GM12878 (cell line): ENCODE measurements around the gene IL20RA. TPM values are rescaled to one million over a fixed set of nuclear protein-coding genes. Genes with fewer than 3 reads are reported as not detected.

Experiments used
- ATAC-seq: fragments of 200-7000 bp; cut with Tn5 transposase; 3 replicates; pipeline ENCODE4 v1.9.1; 2020; ENCODE audit warnings: mild to moderate bottlenecking, moderate library complexity
- BruUV-seq: library from RNA; stranded (reverse); fragments of 400-500 nt; replicated peaks from 2 replicates; lab custom pipeline; 2021; lab: Mats Ljungman, UMichigan
- CTCF ChIA-PET: fragments of 300-600 bp; sonication (Branson Sonifier 250); formaldehyde crosslinking; extraction: SDS; loops from one replicate; lab custom pipeline; 2021; ENCODE audit warnings: inconsistent platforms; lab: Yijun Ruan, JAX
- POLR2A ChIA-PET: fragments of 350-600 bp; formaldehyde crosslinking; extraction: SDS; loops from one replicate; lab custom pipeline; 2021; ENCODE audit warnings: inconsistent platforms; lab: Charles Lee
- RAD21 ChIA-PET: fragments of 300-600 bp; sonication (Branson Sonifier 250); formaldehyde crosslinking; loops from one replicate; lab custom pipeline; 2023; ENCODE audit warnings: antibody characterized with exemption; ENCODE audit not compliant: unreplicated experiment; lab: Charles Lee
- SMC1A ChIA-PET: fragments of 300-600 bp; sonication (Branson Sonifier 250); formaldehyde crosslinking; loops from one replicate; lab custom pipeline; 2023; ENCODE audit not compliant: unreplicated experiment, uncharacterized antibody; lab: Charles Lee
- DNase-seq: peaks from one replicate; pipeline ENCODE4 v3.0.0-alpha.2; 2011; ENCODE audit warnings: low read depth, low spot score
- FAIRE-seq: peaks from 3 replicates; lab custom pipeline; 2011; peaks lifted over from hg19 to GRCh38; lab: Jason Lieb, UNC
- H2AFZ ChIP-seq: 2 replicates; pipeline ENCODE4 v1.6.0; 2011; ENCODE audit warnings: low read depth, low read length, control low read depth; ENCODE audit not compliant: control insufficient read depth
- H3K27ac ChIP-seq: 2 replicates; pipeline ENCODE4 v1.5.1; 2011; ENCODE audit warnings: control low read depth; ENCODE audit not compliant: control insufficient read depth, insufficient read depth
- H3K27me3 ChIP-seq, 2 experiments: replicated peaks in 1 of 2; 2 replicates each; pipeline versions ENCODE4 v1.6.0 to v1.6.1; 2011; ENCODE audit warnings: low read length in 1 of 2; ENCODE audit not compliant: control insufficient read depth in 2 of 2, insufficient read depth in 2 of 2
- H3K36me3 ChIP-seq, 2 experiments: 2 replicates each; pipeline ENCODE4 v1.5.1; 2011; ENCODE audit warnings: low read length in 1 of 2; ENCODE audit not compliant: control insufficient read depth in 2 of 2, insufficient read depth in 2 of 2
- H3K4me1 ChIP-seq: 2 replicates; pipeline ENCODE4 v1.6.1; 2011; ENCODE audit warnings: mild to moderate bottlenecking, low read length, moderate library complexity, mixed read lengths; ENCODE audit not compliant: control insufficient read depth, insufficient read depth
- H3K4me2 ChIP-seq: 2 replicates; pipeline ENCODE4 v1.6.0; 2011; ENCODE audit warnings: control low read depth; ENCODE audit not compliant: control insufficient read depth, insufficient read depth
- H3K4me3 ChIP-seq: fragments of 200-600 bp; sonication (generic); 2 replicates; pipeline ENCODE4 v1.5.1; 2016
- H3K79me2 ChIP-seq: 2 replicates; pipeline ENCODE4 v1.6.0; 2011; ENCODE audit warnings: low read length; ENCODE audit not compliant: control insufficient read depth, insufficient read depth
- H3K9ac ChIP-seq: 2 replicates; pipeline ENCODE4 v1.8.0; 2011; ENCODE audit warnings: low read length, control low read depth, mixed read lengths; ENCODE audit not compliant: control insufficient read depth, insufficient read depth
- H3K9me3 ChIP-seq: replicated peaks from 3 replicates; pipeline ENCODE4 v1.5.1; 2011; ENCODE audit warnings: mild to moderate bottlenecking, low read length; ENCODE audit not compliant: control insufficient read depth, insufficient read depth
- H4K20me1 ChIP-seq: 2 replicates; pipeline ENCODE4 v1.6.0; 2011; ENCODE audit not compliant: control insufficient read depth, insufficient read depth
- KAT2A ChIP-seq: conservative IDR thresholded peaks from 2 replicates; pipeline ENCODE4 v1.6.1; 2011; ENCODE audit warnings: low read depth, low read length; ENCODE audit not compliant: control insufficient read depth
- KLF5 ChIP-seq: fragments of 450-650 bp; IDR thresholded peaks from 2 replicates; pipeline ENCODE4 v1.6.1; 2014; ENCODE audit warnings: mild to moderate bottlenecking; ENCODE audit not compliant: partially characterized antibody
- NFIC ChIP-seq: IDR thresholded peaks from 2 replicates; pipeline ENCODE4 v1.6.1; 2012; ENCODE audit warnings: low read depth, mild to moderate bottlenecking, inconsistent platforms, low read length, moderate library complexity
- NFXL1 ChIP-seq: fragments of 450-650 bp; IDR thresholded peaks from 2 replicates; pipeline ENCODE4 v1.6.1; 2017; ENCODE audit warnings: antibody characterized with exemption, mild to moderate bottlenecking, borderline replicate concordance
- NR2F1 ChIP-seq: fragments of 450-650 bp; conservative IDR thresholded peaks from 2 replicates; pipeline ENCODE4 v1.6.1; 2017; ENCODE audit warnings: mild to moderate bottlenecking
- POLR2AphosphoS5 ChIP-seq: IDR thresholded peaks from 2 replicates; pipeline ENCODE4 v1.6.1; 2011; ENCODE audit warnings: mild to moderate bottlenecking, low read length, inconsistent platforms
- POU2F2 ChIP-seq: IDR thresholded peaks from 3 replicates; pipeline ENCODE4 v1.6.1; 2011; ENCODE audit warnings: low read depth, mild to moderate bottlenecking, low read length, borderline replicate concordance
- SMC3 ChIP-seq: IDR thresholded peaks from 2 replicates; pipeline ENCODE4 v1.6.1; 2011; ENCODE audit warnings: low read length, improper control_type of control experiment, borderline replicate concordance
- SPI1 ChIP-seq: IDR thresholded peaks from 2 replicates; pipeline ENCODE4 v1.6.1; 2011; ENCODE audit warnings: low read depth, mild to moderate bottlenecking, low read length, moderate library complexity, borderline replicate concordance; ENCODE audit not compliant: insufficient read depth
- SUZ12 ChIP-seq: fragments of 200-600 bp; sonication (generic); IDR thresholded peaks from one replicate; pipeline ENCODE4 v1.6.1; 2018; ENCODE audit warnings: antibody characterized with exemption, mild to moderate bottlenecking; ENCODE audit not compliant: unreplicated experiment
- YBX1 ChIP-seq: fragments of 450-650 bp; IDR thresholded peaks from 2 replicates; pipeline ENCODE4 v1.6.1; 2016; ENCODE audit warnings: antibody characterized with exemption
- WGBS: methylation state at CpG from one replicate; pipeline ENCODE4 v1.1.6; 2016; ENCODE audit warnings: low lambda C conversion rate; ENCODE audit not compliant: insufficient replicate concordance, insufficient coverage; ENCODE audit errors: missing lambda C conversion rate; 5-methylcytosine and 5-hydroxymethylcytosine counted together
- in situ Hi-C: fragments of 300-500 bp; cut with MboI; formaldehyde crosslinking; loops from 9 replicates; pipeline ENCODE4 v1.14.3; 2018; ENCODE audit warnings: mixed read lengths
- intact Hi-C: fragments of 100-400 bp; cut with micrococcal nuclease; formaldehyde crosslinking; loops from one replicate; pipeline ENCODE4 v1.14.2; 2022; ENCODE audit not compliant: unreplicated experiment
- polyA plus RNA-seq, 11 experiments: library from polyadenylated mRNA; depleted of rRNA in 4 of 11; unstranded in 6 of 11; stranded (reverse) in 5 of 11; fragments of >200 nt; fragmentation: Nextera tagmentation in 4 of 11; fragmentation: Illumina TruSeq in 1 of 11; extraction: Ambion mirVana in 4 of 11; extraction: Trizol in 1 of 11; gene quantifications; 1 replicate in 1 of 11; 2 replicates in 10 of 11; pipeline versions ENCODE4 v1.2.1 to v1.2.3, GENCODE V29; 2011 to 2016; ENCODE audit warnings: inconsistent platforms in 2 of 11, missing spikeins in 2 of 11, low read depth in 1 of 11
- total RNA-seq, 4 experiments: library from RNA; depleted of rRNA in 3 of 4; stranded (reverse); fragments of >200 nt in 3 of 4; fragmentation: Illumina TruSeq in 1 of 4; extraction: Trizol in 1 of 4; gene quantifications; 2 replicates each; pipeline versions ENCODE4 v1.2.1 to v1.2.3, GENCODE V29; 2013 to 2021
- TF ChIP-seq, protein P1 (sequence below): fragments of 450-650 bp; IDR thresholded peaks from 2 replicates; pipeline ENCODE4 v1.6.1; 2017; ENCODE audit warnings: antibody characterized with exemption, mild to moderate bottlenecking, moderate library complexity
- TF ChIP-seq, protein P2 (sequence below): IDR thresholded peaks from 2 replicates; pipeline ENCODE4 v1.6.1; 2011; ENCODE audit warnings: low read depth, mild to moderate bottlenecking, low read length, moderate library complexity, borderline replicate concordance; ENCODE audit errors: extremely low read depth
- TF ChIP-seq, protein P3 (sequence below): fragments of 450-650 bp; conservative IDR thresholded peaks from 2 replicates; pipeline ENCODE4 v1.6.1; 2017; ENCODE audit warnings: mild to moderate bottlenecking, moderate library complexity
- TF ChIP-seq, protein P4 (sequence below): IDR thresholded peaks from 2 replicates; pipeline ENCODE4 v1.6.1; 2011; ENCODE audit warnings: borderline replicate concordance, low read depth, mild to moderate bottlenecking, moderate library complexity, low read length; ENCODE audit not compliant: insufficient read depth, poor library complexity, severe bottlenecking
- TF ChIP-seq, protein P5 (sequence below): IDR thresholded peaks from 2 replicates; pipeline ENCODE4 v1.6.1; 2012; ENCODE audit warnings: low read length, inconsistent platforms

IL20RA gene
- total and polyA plus RNA-seq, 10 of the 15 experiments (the other 5 are each of a cell fraction or from before 2014, with no cell fraction given), result 0.02 to 0.16 (median 0.09) TPM; not detected in 3

DNA sequence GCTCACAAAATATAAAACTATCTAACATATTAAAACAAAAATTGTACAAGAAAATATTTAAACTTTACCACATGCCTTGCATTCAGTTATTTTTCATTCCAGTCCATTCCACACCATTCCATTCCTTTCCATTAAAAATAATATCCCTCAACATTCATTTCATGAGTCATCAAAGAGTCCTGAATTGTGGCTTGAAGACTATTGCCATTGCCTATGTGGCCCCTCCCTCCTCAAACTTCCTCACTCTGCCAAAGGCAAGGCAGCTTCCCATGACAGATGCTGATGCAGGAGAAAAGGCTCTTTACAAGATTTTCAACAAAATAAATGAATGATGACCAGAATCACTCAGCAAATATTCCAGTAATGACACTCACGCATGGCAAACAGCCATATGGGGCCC, 31.7 kb downstream of the IL20RA start:
- WGBS, result 0% methylated on average over 1 of the region's 1 CpG
- Histone ChIP-seq H3K36me3 (no peaks in the 10 kb centered on the region), H3K27ac (no peak overlapping the region), H3K4me1 (no peaks in the 10 kb centered on the region), H3K4me3 (no peak overlapping the region), H3K27me3 (peaks cover 0 to 9% of the 10 kb centered on the region in 2 experiments; a peak in 2 of 4 replicates), H3K4me2 (no peak overlapping the region), H3K79me2 (no peaks in the 10 kb centered on the region), H2AFZ (no peak overlapping the region), H4K20me1 (no peaks in the 10 kb centered on the region), H3K9me3 (no peaks in the 10 kb centered on the region), H3K9ac (no peak overlapping the region)
- ChIA-PET POLR2A (interaction anchor here (0.6 kb wide), 1 partner anchor 16 kb away, joined by 3 read pairs; no protein-coding TSS in a partner anchor), CTCF (interaction anchor here (0.6 to 2.1 kb wide), 5 partner anchors 13 to 167 kb away, joined by 3 to 9 read pairs (median 5); no protein-coding TSS in a partner anchor), RAD21 (no interaction called here), SMC1A (no interaction called here)
- ATAC-seq (no peak), DNase-seq (no peak), FAIRE-seq (no peak)
- in situ Hi-C loops, result no loop called here
- intact Hi-C loops, result no loop called here
- no TSS peak for BruUV-seq
- TF ChIP-seq NFIC (no peak), SMC3 (no peak), KLF5 (no peak), POLR2AphosphoS5 (no peak), KAT2A (no peak), NFXL1 (no peak), NR2F1 (no peak), YBX1 (no peak), POU2F2 (no peak), SPI1 (no peak), SUZ12 (no peak)
- TF ChIP-seq, protein P1, sequence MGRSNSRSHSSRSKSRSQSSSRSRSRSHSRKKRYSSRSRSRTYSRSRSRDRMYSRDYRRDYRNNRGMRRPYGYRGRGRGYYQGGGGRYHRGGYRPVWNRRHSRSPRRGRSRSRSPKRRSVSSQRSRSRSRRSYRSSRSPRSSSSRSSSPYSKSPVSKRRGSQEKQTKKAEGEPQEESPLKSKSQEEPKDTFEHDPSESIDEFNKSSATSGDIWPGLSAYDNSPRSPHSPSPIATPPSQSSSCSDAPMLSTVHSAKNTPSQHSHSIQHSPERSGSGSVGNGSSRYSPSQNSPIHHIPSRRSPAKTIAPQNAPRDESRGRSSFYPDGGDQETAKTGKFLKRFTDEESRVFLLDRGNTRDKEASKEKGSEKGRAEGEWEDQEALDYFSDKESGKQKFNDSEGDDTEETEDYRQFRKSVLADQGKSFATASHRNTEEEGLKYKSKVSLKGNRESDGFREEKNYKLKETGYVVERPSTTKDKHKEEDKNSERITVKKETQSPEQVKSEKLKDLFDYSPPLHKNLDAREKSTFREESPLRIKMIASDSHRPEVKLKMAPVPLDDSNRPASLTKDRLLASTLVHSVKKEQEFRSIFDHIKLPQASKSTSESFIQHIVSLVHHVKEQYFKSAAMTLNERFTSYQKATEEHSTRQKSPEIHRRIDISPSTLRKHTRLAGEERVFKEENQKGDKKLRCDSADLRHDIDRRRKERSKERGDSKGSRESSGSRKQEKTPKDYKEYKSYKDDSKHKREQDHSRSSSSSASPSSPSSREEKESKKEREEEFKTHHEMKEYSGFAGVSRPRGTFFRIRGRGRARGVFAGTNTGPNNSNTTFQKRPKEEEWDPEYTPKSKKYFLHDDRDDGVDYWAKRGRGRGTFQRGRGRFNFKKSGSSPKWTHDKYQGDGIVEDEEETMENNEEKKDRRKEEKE, result no peak
- TF ChIP-seq, protein P2, sequence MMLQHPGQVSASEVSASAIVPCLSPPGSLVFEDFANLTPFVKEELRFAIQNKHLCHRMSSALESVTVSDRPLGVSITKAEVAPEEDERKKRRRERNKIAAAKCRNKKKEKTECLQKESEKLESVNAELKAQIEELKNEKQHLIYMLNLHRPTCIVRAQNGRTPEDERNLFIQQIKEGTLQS, result no peak
- TF ChIP-seq, protein P3, sequence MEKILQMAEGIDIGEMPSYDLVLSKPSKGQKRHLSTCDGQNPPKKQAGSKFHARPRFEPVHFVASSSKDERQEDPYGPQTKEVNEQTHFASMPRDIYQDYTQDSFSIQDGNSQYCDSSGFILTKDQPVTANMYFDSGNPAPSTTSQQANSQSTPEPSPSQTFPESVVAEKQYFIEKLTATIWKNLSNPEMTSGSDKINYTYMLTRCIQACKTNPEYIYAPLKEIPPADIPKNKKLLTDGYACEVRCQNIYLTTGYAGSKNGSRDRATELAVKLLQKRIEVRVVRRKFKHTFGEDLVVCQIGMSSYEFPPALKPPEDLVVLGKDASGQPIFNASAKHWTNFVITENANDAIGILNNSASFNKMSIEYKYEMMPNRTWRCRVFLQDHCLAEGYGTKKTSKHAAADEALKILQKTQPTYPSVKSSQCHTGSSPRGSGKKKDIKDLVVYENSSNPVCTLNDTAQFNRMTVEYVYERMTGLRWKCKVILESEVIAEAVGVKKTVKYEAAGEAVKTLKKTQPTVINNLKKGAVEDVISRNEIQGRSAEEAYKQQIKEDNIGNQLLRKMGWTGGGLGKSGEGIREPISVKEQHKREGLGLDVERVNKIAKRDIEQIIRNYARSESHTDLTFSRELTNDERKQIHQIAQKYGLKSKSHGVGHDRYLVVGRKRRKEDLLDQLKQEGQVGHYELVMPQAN, result no peak
- TF ChIP-seq, protein P4, sequence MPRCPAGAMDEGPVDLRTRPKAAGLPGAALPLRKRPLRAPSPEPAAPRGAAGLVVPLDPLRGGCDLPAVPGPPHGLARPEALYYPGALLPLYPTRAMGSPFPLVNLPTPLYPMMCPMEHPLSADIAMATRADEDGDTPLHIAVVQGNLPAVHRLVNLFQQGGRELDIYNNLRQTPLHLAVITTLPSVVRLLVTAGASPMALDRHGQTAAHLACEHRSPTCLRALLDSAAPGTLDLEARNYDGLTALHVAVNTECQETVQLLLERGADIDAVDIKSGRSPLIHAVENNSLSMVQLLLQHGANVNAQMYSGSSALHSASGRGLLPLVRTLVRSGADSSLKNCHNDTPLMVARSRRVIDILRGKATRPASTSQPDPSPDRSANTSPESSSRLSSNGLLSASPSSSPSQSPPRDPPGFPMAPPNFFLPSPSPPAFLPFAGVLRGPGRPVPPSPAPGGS, result no peak
- TF ChIP-seq, protein P5, sequence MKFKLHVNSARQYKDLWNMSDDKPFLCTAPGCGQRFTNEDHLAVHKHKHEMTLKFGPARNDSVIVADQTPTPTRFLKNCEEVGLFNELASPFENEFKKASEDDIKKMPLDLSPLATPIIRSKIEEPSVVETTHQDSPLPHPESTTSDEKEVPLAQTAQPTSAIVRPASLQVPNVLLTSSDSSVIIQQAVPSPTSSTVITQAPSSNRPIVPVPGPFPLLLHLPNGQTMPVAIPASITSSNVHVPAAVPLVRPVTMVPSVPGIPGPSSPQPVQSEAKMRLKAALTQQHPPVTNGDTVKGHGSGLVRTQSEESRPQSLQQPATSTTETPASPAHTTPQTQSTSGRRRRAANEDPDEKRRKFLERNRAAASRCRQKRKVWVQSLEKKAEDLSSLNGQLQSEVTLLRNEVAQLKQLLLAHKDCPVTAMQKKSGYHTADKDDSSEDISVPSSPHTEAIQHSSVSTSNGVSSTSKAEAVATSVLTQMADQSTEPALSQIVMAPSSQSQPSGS, result no peak
